Kidney (tissue), 14 donors: Measurements from ENCODE around the gene ENPP6. TPM values are rescaled to one million over a fixed set of nuclear protein-coding genes. Genes with fewer than 3 reads are reported as not detected.

ENCODE experiments used
- DNase-seq, 5 donors: peaks; one replicate each; pipeline ENCODE4 v3.0.0-alpha.2; 2013 to 2020
- FAIRE-seq: peaks from 2 replicates; lab custom pipeline; 2012; peaks lifted over from hg19 to GRCh38; lab: Jason Lieb, UNC
- H3K27ac ChIP-seq, 2 donors: one replicate each; pipeline ENCODE4 v1.7.0; 2013; ENCODE audit warnings: low read depth in 2 of 2, low read length in 2 of 2, inconsistent platforms in 1 of 2
- H3K27me3 ChIP-seq: one replicate; pipeline ENCODE4 v1.7.1; 2013; ENCODE audit warnings: low read length, inconsistent platforms; ENCODE audit not compliant: control insufficient read depth, insufficient read depth
- H3K36me3 ChIP-seq, 3 donors: one replicate each; pipeline versions ENCODE4 v1.7.0 to v1.7.1; 2013; ENCODE audit warnings: low read length in 3 of 3, control low read depth in 1 of 3, inconsistent platforms in 1 of 3; ENCODE audit not compliant: insufficient read depth in 3 of 3, control insufficient read depth in 2 of 3
- H3K4me1 ChIP-seq, 3 donors: one replicate each; pipeline versions ENCODE4 v1.7.0 to v1.7.1; 2013; ENCODE audit warnings: low read length in 3 of 3, inconsistent platforms in 1 of 3, low read depth in 1 of 3; ENCODE audit not compliant: control insufficient read depth in 2 of 3, insufficient read depth in 2 of 3
- H3K4me3 ChIP-seq, 3 donors: one replicate each; pipeline versions ENCODE4 v1.7.0 to v1.8.1; 2013; ENCODE audit warnings: low read length in 3 of 3, control low read depth in 1 of 3, inconsistent platforms in 1 of 3
- H3K9ac ChIP-seq, 3 donors: one replicate each; pipeline versions ENCODE4 v1.7.0 to v1.7.1; 2013; ENCODE audit warnings: low read length in 3 of 3, control low read depth in 1 of 3, inconsistent platforms in 1 of 3
- H3K9me3 ChIP-seq, 3 donors: one replicate each; pipeline versions ENCODE4 v1.7.0 to v1.7.1; 2013; ENCODE audit warnings: low read length in 3 of 3, control low read depth in 1 of 3, inconsistent platforms in 1 of 3; ENCODE audit not compliant: control insufficient read depth in 2 of 3, insufficient read depth in 1 of 3
- intact Hi-C: fragments of 100-400 bp; cut with DNase I; formaldehyde crosslinking; loops from one replicate; pipeline ENCODE4 v1.11.1; 2022
- polyA plus RNA-seq: library from polyadenylated mRNA; stranded (reverse); fragments of 350-450 nt; fragmentation: Illumina TruSeq; extraction: RNeasy Lipid Tissue Mini Kit (QIAGEN cat#74804); gene quantifications from one replicate; pipeline ENCODE4 v1.2.3, GENCODE V29; 2014; ENCODE audit warnings: low read depth, low replicate concordance; ENCODE audit not compliant: insufficient read depth
- total RNA-seq: library from RNA; stranded (reverse); fragmentation: NEBNext Ultra II Directional; extraction: Animal tissue kit (Norgen Biotek cat#: 25700); gene quantifications from one replicate; pipeline ENCODE4 v1.2.1, GENCODE V29; 2021
- TF ChIP-seq, protein P1 (sequence below): IDR thresholded peaks from 3 replicates; pipeline ENCODE4 v1.5.1; 2012; ENCODE audit warnings: mild to moderate bottlenecking, moderate library complexity, borderline replicate concordance; ENCODE audit not compliant: insufficient read depth; ENCODE audit errors: extremely low read depth
- donor health status: control.
- donor health status: control.
- donor health status: control.
- donor health status: control.
- donor health status: control.
- donor health status: DM: yes; HTN: yes; CAD: no.
- donor health status: Normal renal cell carcinoma (clear cell type).

The ENPP6 gene
- total and polyA plus RNA-seq, 2 donors from 2014 or later = 0.91 to 7.2 TPM

DNA sequence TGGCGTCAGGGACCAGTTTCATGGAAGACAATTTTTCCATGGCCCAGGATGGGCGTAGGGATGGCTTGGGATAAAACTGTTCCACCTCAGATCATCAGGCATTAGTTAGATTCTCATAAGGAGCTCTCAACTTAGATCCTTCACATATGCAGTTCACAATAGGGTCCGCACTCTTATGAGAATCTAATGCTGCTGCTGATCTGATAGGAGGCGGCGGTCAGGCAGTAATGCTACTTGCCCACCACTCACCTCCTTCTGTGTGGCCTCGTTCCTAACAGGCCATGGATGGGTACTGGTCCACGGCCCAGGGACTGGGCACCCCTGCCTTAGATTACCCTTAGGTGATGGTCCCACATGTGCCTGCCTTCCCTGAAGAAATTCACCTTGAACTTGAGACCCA is 28.8 kb upstream of the ENPP6 start:
- Histone ChIP-seq H3K27ac (no peak overlapping the region), H3K27me3 (no peaks in the 10 kb centered on the region), H3K36me3 (no peaks in the 10 kb centered on the region), H3K4me3 (no peak overlapping the region), H3K9ac (no peak overlapping the region), H3K9me3 (no peaks in the 10 kb centered on the region), H3K4me1 (no peaks in the 10 kb centered on the region)
- FAIRE-seq = no peak
- intact Hi-C loops = no loop called here
- TF ChIP-seq, protein P1, sequence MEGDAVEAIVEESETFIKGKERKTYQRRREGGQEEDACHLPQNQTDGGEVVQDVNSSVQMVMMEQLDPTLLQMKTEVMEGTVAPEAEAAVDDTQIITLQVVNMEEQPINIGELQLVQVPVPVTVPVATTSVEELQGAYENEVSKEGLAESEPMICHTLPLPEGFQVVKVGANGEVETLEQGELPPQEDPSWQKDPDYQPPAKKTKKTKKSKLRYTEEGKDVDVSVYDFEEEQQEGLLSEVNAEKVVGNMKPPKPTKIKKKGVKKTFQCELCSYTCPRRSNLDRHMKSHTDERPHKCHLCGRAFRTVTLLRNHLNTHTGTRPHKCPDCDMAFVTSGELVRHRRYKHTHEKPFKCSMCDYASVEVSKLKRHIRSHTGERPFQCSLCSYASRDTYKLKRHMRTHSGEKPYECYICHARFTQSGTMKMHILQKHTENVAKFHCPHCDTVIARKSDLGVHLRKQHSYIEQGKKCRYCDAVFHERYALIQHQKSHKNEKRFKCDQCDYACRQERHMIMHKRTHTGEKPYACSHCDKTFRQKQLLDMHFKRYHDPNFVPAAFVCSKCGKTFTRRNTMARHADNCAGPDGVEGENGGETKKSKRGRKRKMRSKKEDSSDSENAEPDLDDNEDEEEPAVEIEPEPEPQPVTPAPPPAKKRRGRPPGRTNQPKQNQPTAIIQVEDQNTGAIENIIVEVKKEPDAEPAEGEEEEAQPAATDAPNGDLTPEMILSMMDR = no peak
- no peak for DNase-seq

DNA sequence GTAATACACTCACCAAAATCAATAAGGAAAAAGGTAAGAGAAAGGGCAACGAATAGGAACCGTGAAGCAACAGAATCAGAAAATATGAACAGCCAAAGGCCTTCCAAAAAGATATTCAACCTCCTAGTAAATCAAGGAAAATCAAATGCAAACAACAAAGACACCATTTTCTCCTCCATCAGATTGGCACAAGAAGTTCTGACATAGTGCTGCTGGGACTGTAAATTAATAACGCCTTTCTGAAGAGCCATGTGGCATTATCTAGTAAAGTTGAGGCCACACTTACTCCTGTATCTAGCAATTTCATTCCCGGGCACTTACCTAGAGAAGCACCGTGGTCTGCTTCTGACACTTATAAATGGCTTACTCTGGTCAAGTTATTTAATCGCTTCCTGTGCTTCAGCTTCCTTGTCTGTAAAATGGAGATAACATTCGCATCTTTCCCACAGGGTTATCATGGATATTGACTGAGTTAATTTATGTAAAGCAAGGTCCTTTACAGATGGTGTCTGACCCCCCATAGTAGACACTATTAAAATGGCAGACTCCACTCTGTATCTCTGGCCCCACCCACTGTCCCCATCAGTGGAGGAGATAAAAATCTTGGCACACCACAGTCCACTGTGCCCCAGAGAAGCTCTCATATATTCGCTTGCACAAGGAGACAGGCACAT is 20.5 kb upstream of the ENPP6 start:
- Histone ChIP-seq H3K27me3 (no peaks in the 10 kb centered on the region), H3K4me1 (no peaks in the 10 kb centered on the region), H3K27ac (no peak overlapping the region), H3K36me3 (no peaks in the 10 kb centered on the region), H3K4me3 (no peak overlapping the region), H3K9me3 (no peaks in the 10 kb centered on the region), H3K9ac (no peak overlapping the region)
- DNase-seq (no peak), FAIRE-seq (no peak)
- TF ChIP-seq, protein P1 = no peak
- intact Hi-C loops = no loop called here

DNA sequence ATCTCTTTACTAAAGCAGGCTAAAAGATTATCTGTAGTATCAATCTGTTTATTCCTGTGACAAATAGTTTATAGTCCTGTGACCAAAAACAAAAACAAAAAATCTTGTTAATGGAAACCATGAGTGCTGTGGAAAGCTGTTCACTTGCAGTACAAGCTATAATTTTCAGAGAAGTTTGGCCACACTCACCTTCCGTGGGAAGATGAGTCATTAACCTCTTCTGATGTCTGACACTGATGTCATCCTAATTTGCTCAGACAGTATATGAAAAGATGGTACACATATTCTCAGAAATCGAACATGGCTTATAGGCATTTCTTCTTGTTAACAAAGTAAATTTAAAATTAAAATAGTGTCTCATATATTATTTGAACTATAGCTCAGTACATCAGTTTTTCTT is 19.9 kb upstream of the ENPP6 start:
- Histone ChIP-seq H3K9ac (no peak overlapping the region), H3K4me1 (no peaks in the 10 kb centered on the region), H3K36me3 (no peaks in the 10 kb centered on the region), H3K27ac (no peak overlapping the region), H3K27me3 (no peaks in the 10 kb centered on the region), H3K9me3 (no peaks in the 10 kb centered on the region), H3K4me3 (no peak overlapping the region)
- TF ChIP-seq, protein P1 = no peak
- intact Hi-C loops = no loop called here
- no peak for FAIRE-seq
- DNase-seq = no peak

DNA sequence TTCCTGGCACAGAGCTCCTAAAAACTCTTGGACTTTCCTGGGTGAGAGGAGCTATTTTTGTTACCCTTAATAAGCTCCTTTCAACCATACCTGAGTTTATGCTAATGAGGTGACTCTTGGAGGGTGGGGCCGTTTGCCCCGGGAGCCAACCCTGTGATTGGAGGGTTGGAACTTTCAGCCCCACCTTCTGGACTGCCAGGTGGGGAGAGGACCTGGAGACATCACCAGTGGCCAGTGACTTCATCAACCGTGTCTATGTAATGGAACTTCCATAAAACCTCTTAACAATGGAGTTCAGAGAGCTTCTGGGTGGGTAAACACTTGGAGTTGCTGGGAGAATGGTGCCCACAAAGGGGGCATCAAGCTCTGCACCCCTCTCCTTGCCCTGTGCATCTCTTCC is 17.9 kb upstream of the ENPP6 start:
- Histone ChIP-seq H3K27me3 (no peaks in the 10 kb centered on the region), H3K9ac (no peak overlapping the region), H3K4me3 (no peak overlapping the region), H3K27ac (no peak overlapping the region), H3K4me1 (peaks cover 0 to 8% (median 0%) of the 10 kb centered on the region in 3 donors), H3K9me3 (no peaks in the 10 kb centered on the region), H3K36me3 (no peaks in the 10 kb centered on the region)
- intact Hi-C loops = no loop called here
- FAIRE-seq (no peak), DNase-seq (no peak)
- TF ChIP-seq, protein P1 = no peak
